Hepatocyte (in vitro differentiated cells): ENCODE data around the gene DMD. TPM values are rescaled to one million over a fixed set of nuclear protein-coding genes. Genes with fewer than 3 reads are reported as not detected.

Source experiments
- DNase-seq: peaks from one replicate; pipeline ENCODE4 v3.0.0-alpha.2; 2016; ENCODE audit warnings: low spot score
- H2AFZ ChIP-seq: fragments of 200-600 bp; sonication (generic); 2 replicates; pipeline ENCODE4 v1.6.0; 2016; ENCODE audit warnings: antibody characterized with exemption, mild to moderate bottlenecking
- H3K27ac ChIP-seq: fragments of 200-600 bp; sonication (generic); 2 replicates; pipeline ENCODE4 v1.5.1; 2016; ENCODE audit warnings: mild to moderate bottlenecking
- H3K27me3 ChIP-seq: fragments of 200-600 bp; sonication (generic); 2 replicates; pipeline ENCODE4 v1.6.1; 2016
- H3K36me3 ChIP-seq: fragments of 200-600 bp; sonication (generic); replicated peaks from 2 replicates; pipeline ENCODE4 v1.5.1; 2016; ENCODE audit warnings: low read depth; ENCODE audit not compliant: insufficient read depth
- H3K4me1 ChIP-seq: fragments of 200-600 bp; sonication (generic); 2 replicates; pipeline ENCODE4 v1.5.1; 2016; ENCODE audit warnings: mild to moderate bottlenecking, moderate library complexity; ENCODE audit not compliant: insufficient read depth
- H3K4me2 ChIP-seq: fragments of 200-600 bp; sonication (generic); 2 replicates; pipeline ENCODE4 v1.6.0; 2016
- H3K4me3 ChIP-seq: fragments of 200-600 bp; sonication (generic); 2 replicates; pipeline ENCODE4 v1.5.1; 2016; ENCODE audit warnings: mild to moderate bottlenecking
- H3K79me2 ChIP-seq: fragments of 200-600 bp; sonication (generic); 2 replicates; pipeline ENCODE4 v1.6.0; 2017; ENCODE audit warnings: mild to moderate bottlenecking
- H3K9me2 ChIP-seq: fragments of 200-600 bp; sonication (generic); replicated peaks from 2 replicates; pipeline ENCODE4 v1.6.0; 2017; ENCODE audit warnings: mild to moderate bottlenecking; ENCODE audit not compliant: insufficient read depth
- H3K9me3 ChIP-seq: fragments of 200-600 bp; sonication (generic); 2 replicates; pipeline ENCODE4 v1.5.1; 2016; ENCODE audit warnings: low read depth, mild to moderate bottlenecking
- H4K20me1 ChIP-seq: fragments of 200-600 bp; sonication (generic); 2 replicates; pipeline ENCODE4 v1.6.0; 2016; ENCODE audit warnings: mild to moderate bottlenecking; ENCODE audit not compliant: insufficient read depth, poor library complexity, severe bottlenecking
- CTCF ChIP-seq: fragments of 200-600 bp; sonication (generic); IDR thresholded peaks from 2 replicates; pipeline ENCODE4 v1.5.1; 2016; ENCODE audit warnings: antibody characterized with exemption, mild to moderate bottlenecking; ENCODE audit not compliant: poor library complexity
- EZH2 ChIP-seq: fragments of 200-600 bp; sonication (generic); IDR thresholded peaks from 2 replicates; pipeline ENCODE4 v1.6.1; 2016; ENCODE audit warnings: antibody characterized with exemption, mild to moderate bottlenecking, borderline replicate concordance
- EZH2phosphoT487 ChIP-seq: fragments of 200-600 bp; sonication (generic); IDR thresholded peaks from one replicate; pipeline ENCODE4 v1.6.1; 2018; ENCODE audit warnings: antibody characterized with exemption, mild to moderate bottlenecking, low read depth, moderate library complexity; ENCODE audit not compliant: unreplicated experiment, severe bottlenecking
- WGBS: methylation state at CpG from one replicate; pipeline ENCODE4 v1.1.6; 2016; ENCODE audit warnings: low lambda C conversion rate; ENCODE audit errors: missing lambda C conversion rate; 5-methylcytosine and 5-hydroxymethylcytosine counted together
- polyA plus RNA-seq: library from polyadenylated mRNA; unstranded; fragments of >200 nt; fragmentation: Nextera tagmentation; extraction: Ambion mirVana; gene quantifications from 2 replicates; pipeline ENCODE4 v1.2.1, GENCODE V29; 2016
- total RNA-seq: library from RNA; depleted of rRNA; stranded (reverse); fragments of >200 nt; gene quantifications from 2 replicates; pipeline ENCODE4 v1.2.3, GENCODE V29; 2014

Gene DMD
- total and polyA plus RNA-seq, 2 experiments from 2014 or later: 14.2 to 27.8 TPM

GRCh38 chrX:31832263-31832662 is 1379.1 kb downstream of the DMD start:
- TF ChIP-seq CTCF (no peak), EZH2phosphoT487 (no peak), EZH2 (no peak)
- no peaks in the 10 kb centered on the region for H3K9me2 ChIP-seq
- no peaks in the 10 kb centered on the region for H3K4me1 ChIP-seq
- DNase-seq: no peak
- no peak overlapping the region for H3K4me3 ChIP-seq
- no peak overlapping the region for H3K27ac ChIP-seq
- H4K20me1 ChIP-seq: no peaks in the 10 kb centered on the region
- 68% methylated on average over 1 of the region's 1 CpG for WGBS
- H3K4me2 ChIP-seq: no peak overlapping the region
- no peaks in the 10 kb centered on the region for H3K79me2 ChIP-seq
- H3K36me3 ChIP-seq: no peaks in the 10 kb centered on the region
- no peaks in the 10 kb centered on the region for H3K27me3 ChIP-seq
- H3K9me3 ChIP-seq: no peaks in the 10 kb centered on the region
- H2AFZ ChIP-seq: no peak overlapping the region

GRCh38 chrX:31820430-31821210 is 1390.7 kb downstream of the DMD start:
- H3K4me1 ChIP-seq: no peaks in the 10 kb centered on the region
- H3K9me2 ChIP-seq: no peaks in the 10 kb centered on the region
- 62% methylated on average over 7 of the region's 7 CpGs for WGBS
- H3K27me3 ChIP-seq: no peaks in the 10 kb centered on the region
- H4K20me1 ChIP-seq: no peaks in the 10 kb centered on the region
- DNase-seq: no peak
- TF ChIP-seq EZH2phosphoT487: no peak
- TF ChIP-seq EZH2: no peak
- TF ChIP-seq CTCF: no peak
- no peak overlapping the region for H2AFZ ChIP-seq
- H3K27ac ChIP-seq: no peak overlapping the region
- H3K9me3 ChIP-seq: no peaks in the 10 kb centered on the region
- no peak overlapping the region for H3K4me3 ChIP-seq
- H3K79me2 ChIP-seq: no peaks in the 10 kb centered on the region
- H3K36me3 ChIP-seq: no peaks in the 10 kb centered on the region
- H3K4me2 ChIP-seq: no peak overlapping the region

- Histone ChIP-seq H3K4me3 (no peak overlapping the region), H3K36me3 (no peaks in the 10 kb centered on the region), H3K27me3 (no peaks in the 10 kb centered on the region), H3K4me2 (no peak overlapping the region), H3K79me2 (no peaks in the 10 kb centered on the region), H3K4me1 (no peaks in the 10 kb centered on the region), H4K20me1 (no peaks in the 10 kb centered on the region), H3K9me2 (no peaks in the 10 kb centered on the region), H3K9me3 (no peaks in the 10 kb centered on the region), H3K27ac (no peak overlapping the region), H2AFZ (no peak overlapping the region)
- DNase-seq: no peak
- no peak for TF ChIP-seq CTCF
- TF ChIP-seq EZH2: no peak
- no peak for TF ChIP-seq EZH2phosphoT487
- WGBS: 67% methylated on average over 3 of the region's 3 CpGs
Observed at GRCh38 chrX:31819455-31819854, 1391.9 kb downstream of the DMD start.
